ENCODE data around the gene RAPGEF5.

RAPGEF5 gene

GRCh38 chr7:22216832-22217475 lies 140.0 kb downstream of the RAPGEF5 start:
- DNase-seq (ENCODE audit: low read depth): no peak

GRCh38 chr7:22216309-22216708 lies 140.6 kb downstream of the RAPGEF5 start:
- DNase-seq (ENCODE audit: low read depth): no peak

GRCh38 chr7:22214000-22214399 lies 143.0 kb downstream of the RAPGEF5 start:
- no peak for DNase-seq (ENCODE audit: low read depth)

- DNase-seq (ENCODE audit: low read depth): no peak
Observed at GRCh38 chr7:22213081-22213480, 143.9 kb downstream of the RAPGEF5 start.

- no peak for DNase-seq (ENCODE audit: low read depth)
Observed at GRCh38 chr7:22210967-22211366, 146.0 kb downstream of the RAPGEF5 start.

GRCh38 chr7:22210355-22210754 lies 146.6 kb downstream of the RAPGEF5 start:
- no peak for DNase-seq (ENCODE audit: low read depth)

- no peak for DNase-seq (ENCODE audit: low read depth)
Observed at GRCh38 chr7:22208799-22209198, 148.2 kb downstream of the RAPGEF5 start.

- DNase-seq (ENCODE audit: low read depth): no peak
Observed at GRCh38 chr7:22207724-22208225, 149.2 kb downstream of the RAPGEF5 start.

- no peak for DNase-seq (ENCODE audit: low read depth)
Observed at GRCh38 chr7:22205631-22206030, 151.3 kb downstream of the RAPGEF5 start.

- no peak for DNase-seq (ENCODE audit: low read depth)
Observed at GRCh38 chr7:22204312-22204711, 152.6 kb downstream of the RAPGEF5 start.

GRCh38 chr7:22202141-22202540 lies 154.8 kb downstream of the RAPGEF5 start:
- DNase-seq (ENCODE audit: low read depth): no peak

- no peak for DNase-seq (ENCODE audit: low read depth)
Observed at GRCh38 chr7:22201186-22201880, 155.6 kb downstream of the RAPGEF5 start.

- no peak for DNase-seq (ENCODE audit: low read depth)
Observed at GRCh38 chr7:22200777-22201176, 156.2 kb downstream of the RAPGEF5 start.

GRCh38 chr7:22200238-22200637 lies 156.7 kb downstream of the RAPGEF5 start:
- no peak for DNase-seq (ENCODE audit: low read depth)

GRCh38 chr7:22197376-22197775 lies 159.6 kb downstream of the RAPGEF5 start:
- no peak for DNase-seq (ENCODE audit: low read depth)

- no peak for DNase-seq (ENCODE audit: low read depth)
Observed at GRCh38 chr7:22196429-22196828, 160.5 kb downstream of the RAPGEF5 start.

GRCh38 chr7:22195397-22196172 lies 161.4 kb downstream of the RAPGEF5 start:
- no peak for DNase-seq (ENCODE audit: low read depth)

GRCh38 chr7:22194658-22195273 lies 162.2 kb downstream of the RAPGEF5 start:
- no peak for DNase-seq (ENCODE audit: low read depth)

GRCh38 chr7:22193450-22193983 lies 163.4 kb downstream of the RAPGEF5 start:
- DNase-seq (ENCODE audit: low read depth): no peak

- DNase-seq (ENCODE audit: low read depth): no peak
Observed at GRCh38 chr7:22192801-22193200, 164.2 kb downstream of the RAPGEF5 start.

- DNase-seq (ENCODE audit: low read depth): no peak
Observed at GRCh38 chr7:22190736-22191135, 166.2 kb downstream of the RAPGEF5 start.

- DNase-seq (ENCODE audit: low read depth): no peak
Observed at GRCh38 chr7:22189741-22190140, 167.2 kb downstream of the RAPGEF5 start.

Data from stimulated activated CD8-positive, alpha-beta memory T cell treated with anti-CD3 and anti-CD28 coated beads, Interleukin-15, amount 100 ng/mL, for 24 hours (primary cell).